Ovary (tissue), 9 donors: Measurements from ENCODE around the gene HACD2. TPM values are rescaled to one million over a fixed set of nuclear protein-coding genes. Genes with fewer than 3 reads are reported as not detected.

Experiments
- DNase-seq, 5 donors: peaks; one replicate each; pipeline ENCODE4 v3.0.0-alpha.2; 2019 to 2020
- H3K27ac ChIP-seq, 2 donors: fragments of 200-600 bp; one replicate each; pipeline versions ENCODE4 v1.5.1 to v1.8.0; 2019 to 2022
- H3K27me3 ChIP-seq: fragments of 200-600 bp; one replicate; pipeline ENCODE4 v1.8.0; 2022
- H3K36me3 ChIP-seq: fragments of 200-600 bp; sonication (generic); one replicate; pipeline ENCODE4 v1.5.1; 2019
- H3K4me1 ChIP-seq: one replicate; pipeline ENCODE4 v1.8.1; 2013; ENCODE audit warnings: mild to moderate bottlenecking, moderate library complexity; ENCODE audit not compliant: insufficient read depth
- H3K4me3 ChIP-seq: fragments of 200-600 bp; sonication (generic); one replicate; pipeline ENCODE4 v1.5.1; 2017
- H3K9me3 ChIP-seq, 2 donors: fragments of 200-600 bp in 1 of 2; sonication (generic) in 1 of 2; one replicate each; pipeline versions ENCODE4 v1.5.1 to v1.8.1; 2013 to 2019; ENCODE audit warnings: mild to moderate bottlenecking in 1 of 2, moderate library complexity in 1 of 2
- CTCF ChIP-seq, 3 donors: fragments of 450-650 bp in 2 of 3; fragments of 200-600 bp in 1 of 3; IDR thresholded peaks; one replicate each; pipeline versions ENCODE4 v1.5.1 to v1.8.0; 2016 to 2022; ENCODE audit warnings: antibody characterized with exemption in 3 of 3, mild to moderate bottlenecking in 1 of 3
- EP300 ChIP-seq: sonication (generic); formaldehyde crosslinking; IDR thresholded peaks from one replicate; pipeline ENCODE4 v1.6.1; 2017; ENCODE audit warnings: antibody characterized with exemption
- POLR2A ChIP-seq: fragments of 450-650 bp; IDR thresholded peaks from one replicate; pipeline ENCODE4 v1.6.1; 2017; ENCODE audit warnings: antibody characterized with exemption, mild to moderate bottlenecking, moderate library complexity
- WGBS, 3 donors: extraction: QIAGEN DNeasy Blood & Tissue Kit in 1 of 3; methylation state at CpG; one replicate each; pipeline versions ENCODE4 v1.1.5 to v1.1.7; 2013 to 2017; 5-methylcytosine and 5-hydroxymethylcytosine counted together
- intact Hi-C, 4 donors: fragments of 100-400 bp; cut with DNase I; formaldehyde crosslinking; loops; one replicate each; pipeline versions ENCODE4 v1.11.0 to v1.15.1; 2022 to 2023
- polyA plus RNA-seq, 2 donors: library from polyadenylated mRNA; stranded (reverse); fragments of 200-250 nt in 1 of 2; fragments of 350-450 nt in 1 of 2; fragmentation: Illumina TruSeq in 1 of 2; extraction: RNeasy Lipid Tissue Mini Kit (QIAGEN cat#74804) in 1 of 2; gene quantifications; one replicate each; pipeline ENCODE4 v1.2.3, GENCODE V29; 2013 to 2014
- total RNA-seq, 7 donors: library from RNA; depleted of rRNA in 2 of 7; stranded (reverse); fragments of >200 nt in 2 of 7; fragmentation: NEBNext Ultra II Directional in 3 of 7; extraction: Animal tissue kit (Norgen Biotek cat#: 25700) in 3 of 7; gene quantifications; one replicate each; pipeline versions ENCODE4 v1.1.0 to v1.2.4, GENCODE V29; 2016 to 2023
- donor health status: DM: no; HTN: no; CAD: no; lungs with moderate emphysema.
- donor health status: DM: no; HTN: no; CAD: no.
- donor health status: Bipolar disorder and iron deficiency.
- donor health status: DM: yes; HTN: yes; CAD: no.
- donor health status: DM: no; HTN: no; CAD: no.
- donor health status: DM: yes; HTN: yes; CAD: no.

The HACD2 gene
- total and polyA plus RNA-seq, 9 donors, result 12.6 to 33.2 (median 20.9) TPM

GRCh38 chr3:123621850-123622189, 37.0 kb upstream of the HACD2 start:
- intact Hi-C loops, result no loop called here
- Histone ChIP-seq H3K27ac (no peak overlapping the region), H3K4me3 (no peak overlapping the region), H3K9me3 (no peaks in the 10 kb centered on the region), H3K36me3 (no peaks in the 10 kb centered on the region), H3K4me1 (peaks cover 24% of the 10 kb centered on the region), H3K27me3 (no peaks in the 10 kb centered on the region)
- TF ChIP-seq CTCF (IDR thresholded peaks at IDR 0.05) (no peak), EP300 (no peak), POLR2A (no peak)
- no peak for DNase-seq
- WGBS, 3 donors, result 83 to 89% (median 87%) methylated on average over 7 of the region's 7 CpGs

DNA sequence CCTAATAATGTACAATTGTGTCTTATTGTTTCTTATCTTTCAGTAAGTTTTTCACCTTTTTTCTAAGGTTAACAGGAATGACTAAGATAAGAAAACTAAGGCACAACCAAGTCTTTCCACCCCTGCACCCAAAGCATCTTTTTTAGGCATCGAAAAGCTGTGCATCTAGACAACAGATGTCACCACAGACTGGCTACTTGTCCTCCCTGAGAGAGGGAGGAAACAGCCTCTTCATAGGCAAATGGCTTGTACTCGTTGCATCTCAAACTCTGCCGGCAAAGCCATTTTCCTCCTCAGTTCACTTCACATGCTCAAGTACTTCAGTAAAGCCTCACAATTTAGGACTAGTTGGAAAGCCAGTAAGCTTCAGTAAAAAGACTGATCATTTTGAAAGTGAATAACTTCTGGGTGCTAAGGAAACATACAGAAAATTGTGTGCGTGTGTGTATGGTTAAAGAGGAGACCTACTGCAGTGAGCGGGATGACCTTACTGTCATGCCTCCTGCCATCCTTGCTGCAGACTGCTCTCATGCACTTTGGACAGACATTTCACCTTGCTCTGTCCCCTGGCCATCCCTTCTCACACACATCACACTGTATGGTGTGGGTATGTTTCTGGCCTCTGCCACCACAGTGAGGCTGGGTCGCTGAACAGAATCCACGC, 36.5 kb upstream of the HACD2 start:
- intact Hi-C loops, result no loop called here
- Histone ChIP-seq H3K4me3 (no peak overlapping the region), H3K27me3 (no peaks in the 10 kb centered on the region), H3K27ac (no peak overlapping the region), H3K36me3 (no peaks in the 10 kb centered on the region), H3K9me3 (no peaks in the 10 kb centered on the region), H3K4me1 (peaks cover 26% of the 10 kb centered on the region)
- 66 to 74% (median 68%) methylated on average over 7 of the region's 7 CpGs for WGBS, 3 donors
- DNase-seq, result no peak
- TF ChIP-seq CTCF (IDR thresholded peaks at IDR 0.05), result no peak
- no peak for TF ChIP-seq EP300
- TF ChIP-seq POLR2A, result no peak

- peaks cover 26% of the 10 kb centered on the region for H3K4me1 ChIP-seq
- H3K9me3 ChIP-seq, result no peaks in the 10 kb centered on the region
- peak overlapping the region; percentile 37 for H3K4me3 ChIP-seq
- H3K36me3 ChIP-seq, result no peaks in the 10 kb centered on the region
- 7 to 14% (median 14%) methylated on average over 8 of the region's 8 CpGs for WGBS, 3 donors
- peak overlapping the region in 1 of 2 donors; percentile 72 for H3K27ac ChIP-seq
- peak in 3 of 5 donors; percentile 59 to 70 (median 63) for DNase-seq
- intact Hi-C loops, result no loop called here
- H3K27me3 ChIP-seq, result no peaks in the 10 kb centered on the region
- TF ChIP-seq CTCF (IDR thresholded peaks at IDR 0.05), result no peak
- TF ChIP-seq POLR2A, result no peak
- no peak for TF ChIP-seq EP300
Measured at GRCh38 chr3:123620343-123620742, 35.5 kb upstream of the HACD2 start.

DNA sequence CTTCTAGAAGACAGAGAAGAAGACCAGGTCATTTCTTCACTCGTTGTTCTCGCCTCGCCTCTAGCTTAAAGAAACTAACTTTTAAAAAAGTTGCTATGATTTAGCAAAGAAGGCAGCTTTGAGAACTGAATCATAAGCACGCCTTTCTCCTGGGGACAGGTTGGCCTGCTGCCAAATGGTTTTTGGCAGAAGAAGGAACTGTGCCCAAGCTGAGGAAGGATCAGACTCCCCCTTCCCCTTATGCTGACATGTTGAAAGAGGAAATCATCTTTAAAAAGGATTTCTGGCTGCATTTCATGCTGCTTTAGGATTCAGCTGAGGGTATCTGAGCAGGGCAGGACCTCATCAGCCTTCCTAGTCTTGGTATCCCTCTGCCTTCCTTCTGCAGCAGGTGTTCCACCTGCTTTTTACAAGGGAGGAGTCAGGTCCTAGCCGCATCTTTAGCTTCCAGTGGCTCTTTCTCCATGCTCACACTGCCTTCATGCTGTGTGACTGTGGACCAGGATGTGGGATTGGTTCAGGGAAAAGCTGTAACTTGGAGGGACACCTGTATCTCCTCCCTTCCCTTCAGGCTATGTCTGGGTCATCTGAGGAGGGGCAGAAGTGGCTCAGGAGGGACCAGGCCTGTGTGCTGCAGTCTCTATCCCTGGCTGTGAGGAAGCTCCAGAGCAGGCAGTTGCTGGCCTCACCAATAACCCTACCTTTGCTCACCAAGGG, 34.1 kb upstream of the HACD2 start:
- H3K27me3 ChIP-seq, result no peaks in the 10 kb centered on the region
- intact Hi-C loops, result no loop called here
- H3K4me3 ChIP-seq, result peak overlapping the region; percentile 37
- 23 to 31% (median 31%) methylated on average over 5 of the region's 5 CpGs for WGBS, 3 donors
- DNase-seq, result peak; percentile 71 to 86 (median 78)
- H3K4me1 ChIP-seq, result peaks cover 26% of the 10 kb centered on the region
- no peaks in the 10 kb centered on the region for H3K36me3 ChIP-seq
- H3K27ac ChIP-seq, result peak overlapping the region in 1 of 2 donors; percentile 16
- H3K9me3 ChIP-seq, result no peaks in the 10 kb centered on the region
- TF ChIP-seq CTCF (IDR thresholded peaks at IDR 0.05) (no peak), POLR2A (no peak), EP300 (no peak)
